Activated T-helper 1 cell treated with anti-CD3 and anti-CD28 coated beads, Interleukin-12 subunit alpha, Interleukin-12 subunit beta, Interleukin-2, Interleukin-4 antibody, amounts not matched to agents 30 ng/mL and 10 ng/mL and 1 ng/mL, durations not matched to agents 14 hours and 24 hours and 36 hours (primary cell): Measurements from ENCODE around the gene CRADD. TPM values are rescaled to one million over a fixed set of nuclear protein-coding genes. Genes with fewer than 3 reads are reported as not detected.
"Not testable (repeated sequence)": the region's sequence is repeated elsewhere in the genome, so short reads cannot be mapped to it uniquely, and the experiment has no call there.

Experiments
- DNase-seq: peaks from one replicate; pipeline ENCODE4 v3.0.0; 2021; ENCODE audit warnings: low spot score
- H3K27ac Mint-ChIP-seq: one replicate; pipeline ENCODE4 v1.8.0; 2021; ENCODE audit warnings: mild to moderate bottlenecking, mixed read lengths
- H3K27me3 Mint-ChIP-seq: one replicate; pipeline ENCODE4 v1.8.0; 2022; ENCODE audit warnings: mild to moderate bottlenecking, moderate library complexity, mixed read lengths; ENCODE audit not compliant: insufficient read depth
- H3K36me3 Mint-ChIP-seq: one replicate; pipeline ENCODE4 v1.8.0; 2021; ENCODE audit warnings: low read depth, mixed read lengths
- H3K4me1 Mint-ChIP-seq: one replicate; pipeline ENCODE4 v1.8.0; 2021; ENCODE audit warnings: low read depth, mixed read lengths
- H3K4me3 Mint-ChIP-seq: one replicate; pipeline ENCODE4 v1.8.0; 2021; ENCODE audit warnings: mild to moderate bottlenecking, moderate library complexity, mixed read lengths
- H3K9me3 Mint-ChIP-seq: one replicate; pipeline ENCODE4 v1.8.0; 2021; ENCODE audit warnings: mixed read lengths
- intact Hi-C: fragments of 100-400 bp; cut with micrococcal nuclease; formaldehyde crosslinking; loops from one replicate; pipeline ENCODE4 v1.15.1; 2024
- total RNA-seq: library from RNA; stranded (reverse); gene quantifications from 2 replicates; pipeline ENCODE4 v1.2.3, GENCODE V29; 2022

CRADD gene
- total RNA-seq, 1 donor from 2014 or later = 11.2 TPM

GRCh38 chr12:93915411-93915810 is 238.2 kb downstream of the CRADD start:
- peaks cover 9% of the 10 kb centered on the region for H3K4me1 Mint-ChIP-seq
- no peak overlapping the region for H3K4me3 Mint-ChIP-seq
- H3K27me3 Mint-ChIP-seq = peaks cover 8% of the 10 kb centered on the region
- no peak for DNase-seq
- H3K36me3 Mint-ChIP-seq = peaks cover 2% of the 10 kb centered on the region
- peaks cover 11% of the 10 kb centered on the region for H3K9me3 Mint-ChIP-seq
- intact Hi-C loops = no loop called here
- no peak overlapping the region for H3K27ac Mint-ChIP-seq

- no peak overlapping the region for H3K27ac Mint-ChIP-seq
- H3K27me3 Mint-ChIP-seq = peaks cover 4% of the 10 kb centered on the region
- H3K36me3 Mint-ChIP-seq = peaks cover 2% of the 10 kb centered on the region
- intact Hi-C loops = no loop called here
- DNase-seq = no peak
- H3K4me1 Mint-ChIP-seq = peaks cover 6% of the 10 kb centered on the region
- peaks cover 11% of the 10 kb centered on the region for H3K9me3 Mint-ChIP-seq
- no peak overlapping the region for H3K4me3 Mint-ChIP-seq
These were observed 239.2 kb downstream of the CRADD start for GRCh38 chr12:93916402-93916801.

- Mint-ChIP-seq H3K36me3 (peaks cover 2% of the 10 kb centered on the region), H3K27ac (no peak overlapping the region), H3K9me3 (peaks cover 4% of the 10 kb centered on the region), H3K27me3 (peaks cover 2% of the 10 kb centered on the region), H3K4me3 (no peak overlapping the region), H3K4me1 (no peaks in the 10 kb centered on the region)
- DNase-seq = no peak
- intact Hi-C loops = no loop called here
These were observed 241.1 kb downstream of the CRADD start for GRCh38 chr12:93918262-93918661.

DNA sequence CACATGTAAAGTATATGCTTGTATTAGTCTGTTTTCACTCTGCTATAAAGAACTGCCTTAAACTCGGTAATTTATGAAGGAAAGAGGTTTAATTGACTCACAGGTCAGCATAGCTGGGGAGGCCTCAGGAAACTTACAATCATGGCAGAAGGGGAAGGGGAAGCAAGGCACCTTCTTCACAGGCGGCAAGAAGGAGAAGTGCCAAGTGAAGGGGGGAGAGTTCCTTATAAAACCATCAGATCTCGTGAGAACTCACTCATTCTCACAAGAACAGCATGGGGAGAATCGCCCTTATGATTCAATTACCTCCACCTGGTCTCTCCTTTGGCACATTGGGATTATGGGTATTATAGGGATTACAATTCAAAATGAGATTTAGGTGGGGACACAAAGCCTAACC is 241.7 kb downstream of the CRADD start:
- Mint-ChIP-seq H3K36me3 (peaks cover 2% of the 10 kb centered on the region), H3K4me1 (peaks cover under 1% of the 10 kb centered on the region), H3K27me3 (peaks cover 2% of the 10 kb centered on the region), H3K27ac (no peak overlapping the region), H3K9me3 (peaks cover 4% of the 10 kb centered on the region), H3K4me3 (no peak overlapping the region)
- intact Hi-C loops = no loop called here
- DNase-seq = no peak

DNA sequence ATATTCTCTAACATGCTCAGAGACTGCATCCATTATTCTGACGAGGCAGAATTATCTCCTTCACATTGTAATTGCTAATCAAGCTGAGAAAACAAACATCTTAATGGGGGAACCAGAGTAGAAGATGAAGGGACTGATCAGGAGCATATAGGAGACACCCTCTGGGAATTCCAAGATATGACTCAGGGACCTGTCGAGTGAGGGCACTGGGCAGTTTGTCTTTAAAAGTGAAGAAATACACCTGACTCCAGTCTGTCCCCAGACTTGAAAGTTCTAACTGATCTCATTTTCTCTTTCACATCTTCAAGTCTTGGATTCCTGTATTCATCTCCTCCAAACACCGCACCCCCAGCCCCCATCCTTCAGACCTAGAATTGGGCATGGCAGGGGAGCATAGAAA is 244.3 kb downstream of the CRADD start:
- H3K4me3 Mint-ChIP-seq = no peak overlapping the region
- H3K9me3 Mint-ChIP-seq = peaks cover 20% of the 10 kb centered on the region
- H3K36me3 Mint-ChIP-seq = peaks cover 17% of the 10 kb centered on the region
- no peak for DNase-seq
- H3K4me1 Mint-ChIP-seq = peaks cover 16% of the 10 kb centered on the region
- peaks cover 5% of the 10 kb centered on the region for H3K27me3 Mint-ChIP-seq
- no peak overlapping the region for H3K27ac Mint-ChIP-seq
- intact Hi-C loops = no loop called here

- H3K27me3 Mint-ChIP-seq = peaks cover 3% of the 10 kb centered on the region
- DNase-seq = no peak
- intact Hi-C loops = no loop called here
- peaks cover 16% of the 10 kb centered on the region for H3K4me1 Mint-ChIP-seq
- H3K4me3 Mint-ChIP-seq = no peak overlapping the region
- peaks cover 26% of the 10 kb centered on the region for H3K9me3 Mint-ChIP-seq
- no peak overlapping the region for H3K27ac Mint-ChIP-seq
- peaks cover 17% of the 10 kb centered on the region for H3K36me3 Mint-ChIP-seq
These were observed 245.4 kb downstream of the CRADD start for GRCh38 chr12:93922583-93923006.

- Mint-ChIP-seq H3K27me3 (peaks cover 3% of the 10 kb centered on the region), H3K9me3 (peaks cover 30% of the 10 kb centered on the region), H3K36me3 (peaks cover 22% of the 10 kb centered on the region), H3K4me1 (peaks cover 16% of the 10 kb centered on the region), H3K27ac (no peak overlapping the region), H3K4me3 (no peak overlapping the region)
- intact Hi-C loops = no loop called here
- no peak for DNase-seq
These were observed 247.2 kb downstream of the CRADD start for GRCh38 chr12:93924367-93924766.

DNA sequence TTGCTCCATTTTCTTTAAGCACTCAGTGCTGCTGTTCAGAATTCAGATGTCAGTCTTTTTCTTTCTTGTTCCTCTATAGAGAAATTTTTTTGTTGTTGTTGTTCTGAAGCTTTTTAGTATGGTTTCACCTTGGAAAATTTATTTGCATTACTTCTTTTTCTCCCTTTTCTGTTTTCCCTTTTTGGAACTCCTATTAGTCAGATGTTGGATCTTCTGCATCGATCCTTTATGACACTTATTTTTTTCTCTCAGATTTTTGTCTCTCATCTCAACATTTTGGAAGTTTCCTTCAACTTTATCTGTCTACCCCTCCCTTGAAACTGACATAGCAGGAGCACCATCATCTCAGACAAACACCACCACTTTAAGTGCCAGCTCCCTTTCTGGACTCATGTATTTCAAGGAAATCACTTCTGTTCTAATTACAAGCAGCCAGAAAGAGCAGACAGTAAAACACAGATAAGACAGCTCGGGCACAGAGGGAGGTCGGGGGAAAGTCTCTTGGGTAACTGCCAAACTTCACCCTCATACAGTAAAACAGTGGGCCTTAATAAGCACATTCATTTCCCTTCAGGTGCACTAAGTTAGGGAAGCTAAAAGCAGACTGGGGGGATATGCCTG is 248.5 kb downstream of the CRADD start:
- H3K27ac Mint-ChIP-seq = no peak overlapping the region
- H3K9me3 Mint-ChIP-seq = peaks cover 30% of the 10 kb centered on the region
- peaks cover 24% of the 10 kb centered on the region for H3K36me3 Mint-ChIP-seq
- H3K4me3 Mint-ChIP-seq = no peak overlapping the region
- H3K4me1 Mint-ChIP-seq = peaks cover 16% of the 10 kb centered on the region
- intact Hi-C loops = no loop called here
- DNase-seq = no peak
- H3K27me3 Mint-ChIP-seq = peaks cover 4% of the 10 kb centered on the region

DNA sequence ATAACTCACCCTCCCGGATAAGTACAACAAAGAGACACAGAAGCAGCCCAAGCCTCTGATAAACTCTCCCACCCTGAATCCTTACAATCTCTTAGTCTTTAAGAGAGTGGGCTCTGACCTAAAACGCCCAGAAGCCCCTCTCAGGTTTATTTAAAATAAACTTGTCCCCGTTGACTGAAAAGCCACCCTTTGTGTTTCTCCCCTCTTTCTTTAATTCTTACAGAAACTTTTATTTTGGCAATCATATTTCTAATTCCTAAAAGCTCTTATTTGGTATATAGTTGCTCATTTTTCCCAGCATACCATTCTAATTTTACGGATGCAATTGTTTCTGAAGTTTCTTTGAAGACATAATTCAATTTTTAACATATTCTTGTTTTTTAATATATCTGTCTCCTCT is 249.1 kb downstream of the CRADD start:
- H3K9me3 Mint-ChIP-seq = peaks cover 30% of the 10 kb centered on the region
- no peak for DNase-seq
- peaks cover 4% of the 10 kb centered on the region for H3K27me3 Mint-ChIP-seq
- H3K4me3 Mint-ChIP-seq = no peak overlapping the region
- H3K4me1 Mint-ChIP-seq = peaks cover 16% of the 10 kb centered on the region
- no peak overlapping the region for H3K27ac Mint-ChIP-seq
- intact Hi-C loops = no loop called here
- H3K36me3 Mint-ChIP-seq = peaks cover 24% of the 10 kb centered on the region

DNA sequence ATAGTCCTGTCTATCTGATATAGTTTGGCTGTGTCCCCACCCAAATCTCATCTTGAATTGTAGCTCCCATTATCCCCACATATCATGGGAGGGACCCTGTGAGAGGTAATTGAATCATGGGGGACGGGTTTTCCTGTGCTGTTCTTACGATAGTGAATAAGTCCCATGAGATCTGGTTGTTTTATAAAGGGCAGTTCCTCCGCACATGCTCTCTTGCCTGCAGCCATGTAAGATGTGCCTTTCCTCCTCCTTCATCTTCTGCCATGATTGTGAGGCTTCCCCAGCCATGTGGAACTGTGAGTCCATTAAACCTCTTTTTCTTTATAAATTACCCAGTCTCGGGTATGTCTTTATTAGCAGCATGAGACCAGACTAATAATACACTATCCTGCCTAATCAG is 251.9 kb downstream of the CRADD start:
- H3K4me3 Mint-ChIP-seq, H3K27me3 Mint-ChIP-seq, H3K27ac Mint-ChIP-seq, DNase-seq, intact Hi-C loops: not testable (repeated sequence)
- Mint-ChIP-seq H3K9me3 (peaks cover 38% of the 10 kb centered on the region), H3K4me1 (peaks cover 14% of the 10 kb centered on the region), H3K36me3 (peaks cover 25% of the 10 kb centered on the region)

DNA sequence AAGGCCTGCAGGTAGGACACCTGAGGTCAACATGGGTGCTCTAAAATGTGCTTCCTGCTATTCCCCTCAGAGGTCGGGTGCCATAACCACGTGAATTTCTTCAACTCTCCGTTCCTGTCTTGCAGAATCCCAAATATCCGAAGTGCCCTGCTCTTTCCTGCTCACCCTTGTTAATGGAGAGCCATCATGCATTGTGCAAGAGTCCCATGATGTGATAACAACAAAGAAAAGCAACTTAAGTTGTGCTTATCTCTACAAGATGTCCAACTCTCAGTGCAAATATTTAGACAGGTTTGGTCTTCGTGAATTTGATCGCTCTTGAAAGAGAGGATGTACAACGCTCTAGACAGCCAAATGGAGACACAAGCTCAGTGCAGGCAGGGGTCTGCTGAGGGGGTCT is 260.6 kb downstream of the CRADD start:
- H3K4me3 Mint-ChIP-seq = no peak overlapping the region
- H3K4me1 Mint-ChIP-seq = peaks cover 6% of the 10 kb centered on the region
- H3K27me3 Mint-ChIP-seq = peaks cover 3% of the 10 kb centered on the region
- H3K9me3 Mint-ChIP-seq = peaks cover 45% of the 10 kb centered on the region
- H3K27ac Mint-ChIP-seq = no peak overlapping the region
- intact Hi-C loops = no loop called here
- DNase-seq = no peak
- peaks cover 8% of the 10 kb centered on the region for H3K36me3 Mint-ChIP-seq

- H3K27ac Mint-ChIP-seq = no peak overlapping the region
- peaks cover 6% of the 10 kb centered on the region for H3K4me1 Mint-ChIP-seq
- H3K4me3 Mint-ChIP-seq = no peak overlapping the region
- peaks cover 7% of the 10 kb centered on the region for H3K36me3 Mint-ChIP-seq
- peaks cover 5% of the 10 kb centered on the region for H3K27me3 Mint-ChIP-seq
- H3K9me3 Mint-ChIP-seq = peaks cover 44% of the 10 kb centered on the region
- intact Hi-C loops = no loop called here
- DNase-seq = no peak
These were observed 261.1 kb downstream of the CRADD start for GRCh38 chr12:93938317-93938716.

- H3K27ac Mint-ChIP-seq = no peak overlapping the region
- no peak for DNase-seq
- H3K4me1 Mint-ChIP-seq = peaks cover 6% of the 10 kb centered on the region
- peaks cover 38% of the 10 kb centered on the region for H3K9me3 Mint-ChIP-seq
- H3K36me3 Mint-ChIP-seq = peaks cover 6% of the 10 kb centered on the region
- H3K27me3 Mint-ChIP-seq = peaks cover 7% of the 10 kb centered on the region
- intact Hi-C loops = no loop called here
- H3K4me3 Mint-ChIP-seq = no peak overlapping the region
These were observed 261.8 kb downstream of the CRADD start for GRCh38 chr12:93938931-93939330.
